GM20000 (cell line): ENCODE data around the gene THAP12.

Experiments
- DNase-seq: peaks from one replicate; pipeline ENCODE4 v3.0.0; 2012; ENCODE audit warnings: low spot score
- TF ChIP-seq, protein P1 (sequence below): IDR thresholded peaks from 2 replicates; pipeline ENCODE4 v1.5.1; 2012; ENCODE audit warnings: mild to moderate bottlenecking, control low read depth; ENCODE audit errors: extremely low read depth, missing control alignments

Gene THAP12, protein sequence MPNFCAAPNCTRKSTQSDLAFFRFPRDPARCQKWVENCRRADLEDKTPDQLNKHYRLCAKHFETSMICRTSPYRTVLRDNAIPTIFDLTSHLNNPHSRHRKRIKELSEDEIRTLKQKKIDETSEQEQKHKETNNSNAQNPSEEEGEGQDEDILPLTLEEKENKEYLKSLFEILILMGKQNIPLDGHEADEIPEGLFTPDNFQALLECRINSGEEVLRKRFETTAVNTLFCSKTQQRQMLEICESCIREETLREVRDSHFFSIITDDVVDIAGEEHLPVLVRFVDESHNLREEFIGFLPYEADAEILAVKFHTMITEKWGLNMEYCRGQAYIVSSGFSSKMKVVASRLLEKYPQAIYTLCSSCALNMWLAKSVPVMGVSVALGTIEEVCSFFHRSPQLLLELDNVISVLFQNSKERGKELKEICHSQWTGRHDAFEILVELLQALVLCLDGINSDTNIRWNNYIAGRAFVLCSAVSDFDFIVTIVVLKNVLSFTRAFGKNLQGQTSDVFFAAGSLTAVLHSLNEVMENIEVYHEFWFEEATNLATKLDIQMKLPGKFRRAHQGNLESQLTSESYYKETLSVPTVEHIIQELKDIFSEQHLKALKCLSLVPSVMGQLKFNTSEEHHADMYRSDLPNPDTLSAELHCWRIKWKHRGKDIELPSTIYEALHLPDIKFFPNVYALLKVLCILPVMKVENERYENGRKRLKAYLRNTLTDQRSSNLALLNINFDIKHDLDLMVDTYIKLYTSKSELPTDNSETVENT

DNA sequence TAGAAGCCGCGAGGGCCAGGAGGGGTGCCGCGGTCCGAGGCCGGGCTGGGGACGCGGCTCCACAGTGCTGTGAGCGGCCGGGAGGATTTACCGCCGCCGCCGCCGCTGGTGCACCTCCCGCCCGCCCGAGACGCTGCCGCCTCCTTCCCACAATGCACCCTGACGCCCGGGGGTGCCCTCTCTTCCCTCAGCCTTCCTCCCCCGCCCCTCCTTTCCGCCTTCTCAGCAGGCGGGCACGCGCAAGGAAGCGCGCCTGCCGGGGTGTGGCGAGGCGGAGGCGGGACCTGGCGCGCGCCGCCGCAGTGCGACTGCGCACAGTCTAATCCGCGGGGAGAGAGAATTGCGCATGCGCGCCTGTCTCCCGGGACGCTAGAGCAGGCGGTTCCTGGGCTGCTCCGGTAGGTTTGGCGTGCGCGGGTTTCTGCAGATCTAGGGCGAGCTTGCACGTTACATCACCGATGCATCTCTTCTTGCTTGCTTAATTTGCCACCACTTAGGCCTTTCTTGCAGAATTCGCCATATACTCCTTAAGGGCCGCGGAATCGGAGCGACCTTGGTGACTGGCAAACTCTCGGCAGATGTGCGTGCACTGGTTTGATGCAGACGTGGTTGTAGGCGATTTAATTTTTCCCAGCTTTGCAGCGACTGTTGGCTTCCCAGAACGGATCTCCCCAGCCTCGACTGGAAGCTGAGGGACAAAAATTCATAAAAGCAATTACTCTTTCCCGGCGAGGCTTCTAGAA lies at the start of gene THAP12, which contains the start of gene GVQW3:
Gene THAP12 (minus strand): TSS at position 156 of the 743 bp plus-strand sequence. CDS start 296 bp downstream, outside the sequence.
Gene GVQW3 (plus strand): TSS at position 347 of the 743 bp plus-strand sequence. CDS start 506 bp downstream, outside the sequence.
- TF ChIP-seq, protein P1, sequence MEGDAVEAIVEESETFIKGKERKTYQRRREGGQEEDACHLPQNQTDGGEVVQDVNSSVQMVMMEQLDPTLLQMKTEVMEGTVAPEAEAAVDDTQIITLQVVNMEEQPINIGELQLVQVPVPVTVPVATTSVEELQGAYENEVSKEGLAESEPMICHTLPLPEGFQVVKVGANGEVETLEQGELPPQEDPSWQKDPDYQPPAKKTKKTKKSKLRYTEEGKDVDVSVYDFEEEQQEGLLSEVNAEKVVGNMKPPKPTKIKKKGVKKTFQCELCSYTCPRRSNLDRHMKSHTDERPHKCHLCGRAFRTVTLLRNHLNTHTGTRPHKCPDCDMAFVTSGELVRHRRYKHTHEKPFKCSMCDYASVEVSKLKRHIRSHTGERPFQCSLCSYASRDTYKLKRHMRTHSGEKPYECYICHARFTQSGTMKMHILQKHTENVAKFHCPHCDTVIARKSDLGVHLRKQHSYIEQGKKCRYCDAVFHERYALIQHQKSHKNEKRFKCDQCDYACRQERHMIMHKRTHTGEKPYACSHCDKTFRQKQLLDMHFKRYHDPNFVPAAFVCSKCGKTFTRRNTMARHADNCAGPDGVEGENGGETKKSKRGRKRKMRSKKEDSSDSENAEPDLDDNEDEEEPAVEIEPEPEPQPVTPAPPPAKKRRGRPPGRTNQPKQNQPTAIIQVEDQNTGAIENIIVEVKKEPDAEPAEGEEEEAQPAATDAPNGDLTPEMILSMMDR: peak; percentile 35
- DNase-seq: peak; percentile 99

DNA sequence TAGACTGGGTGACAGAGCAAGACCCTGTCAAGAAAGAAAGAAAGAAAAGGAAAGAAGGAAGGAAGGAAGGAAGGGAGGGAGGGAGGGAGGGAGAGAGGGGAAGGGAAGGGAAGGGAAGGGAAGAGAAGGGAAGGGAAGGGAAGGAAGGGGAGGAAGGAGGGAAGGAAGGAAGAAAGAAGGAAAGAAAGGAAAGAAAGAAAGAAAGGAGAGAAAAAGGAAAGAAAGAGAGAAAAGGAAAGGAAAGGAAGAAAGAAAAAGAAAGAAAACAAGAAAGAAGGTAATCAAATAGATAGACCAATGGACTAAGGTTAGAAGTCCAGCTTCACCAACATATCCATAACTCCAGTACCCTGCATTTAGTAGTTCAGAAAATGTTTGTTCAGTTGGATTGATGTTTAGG lies 45.7 kb upstream of the THAP12 start:
- DNase-seq: no peak
- TF ChIP-seq, protein P1: no peak

DNA sequence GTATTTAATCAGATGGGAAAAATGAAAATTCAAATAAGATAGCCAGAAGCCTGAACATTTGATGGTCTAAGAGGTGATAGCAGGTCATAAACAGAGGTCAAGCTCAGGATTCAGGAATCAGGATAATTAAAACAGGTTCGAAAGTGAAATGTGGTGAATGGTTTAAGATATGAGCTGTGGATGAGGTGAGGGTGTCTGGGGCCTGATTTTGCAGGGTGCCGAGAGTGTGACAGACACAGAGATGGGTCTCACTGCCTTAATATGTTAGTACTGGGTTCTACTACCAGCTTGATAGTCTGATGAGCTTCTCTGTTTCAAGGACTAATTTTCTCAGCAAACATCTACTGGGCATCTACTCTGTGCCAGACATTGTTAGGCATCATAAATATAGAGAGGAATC lies 44.0 kb upstream of the THAP12 start:
- TF ChIP-seq, protein P1: no peak
- DNase-seq: no peak

DNA sequence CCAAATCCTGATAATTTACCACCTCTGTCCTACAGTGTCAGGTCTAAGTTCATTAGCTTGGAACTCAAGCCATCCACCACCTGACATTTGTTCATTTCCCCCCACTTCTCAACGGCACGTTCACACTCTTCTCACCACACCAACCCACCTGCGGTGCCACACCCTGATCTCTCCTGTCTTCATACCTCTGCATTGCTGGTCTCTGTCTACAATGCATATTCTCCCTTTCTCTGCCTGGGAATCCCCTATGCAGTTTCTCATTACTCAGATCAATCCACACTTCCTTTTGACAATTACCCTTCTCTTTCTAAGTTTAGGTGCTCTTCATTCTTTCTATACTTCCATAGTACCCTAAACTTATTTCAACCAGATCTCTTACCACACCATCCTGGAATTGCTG lies 43.4 kb upstream of the THAP12 start:
- DNase-seq: peak; percentile 55
- TF ChIP-seq, protein P1: no peak

DNA sequence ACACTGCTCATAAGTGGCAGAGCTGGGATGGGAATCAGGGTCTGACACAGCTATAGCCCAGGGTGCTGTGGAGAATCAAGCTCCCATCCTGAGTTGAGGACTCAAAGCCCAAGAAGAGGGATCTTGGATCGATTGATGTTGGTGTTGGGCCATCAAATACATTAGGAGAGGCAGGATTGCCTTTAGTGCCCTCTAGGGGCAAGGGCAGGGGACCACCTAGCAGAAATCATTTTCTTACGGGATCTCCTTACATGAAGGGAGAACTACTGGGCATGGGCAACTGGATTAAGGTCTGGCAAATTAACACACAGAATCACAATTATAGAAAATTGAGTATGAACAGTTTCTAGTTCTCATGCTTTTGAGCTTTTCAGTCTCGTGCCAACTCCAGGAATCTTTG lies 39.0 kb upstream of the THAP12 start:
- peak; percentile 21 for DNase-seq
- TF ChIP-seq, protein P1: peak; percentile 52

DNA sequence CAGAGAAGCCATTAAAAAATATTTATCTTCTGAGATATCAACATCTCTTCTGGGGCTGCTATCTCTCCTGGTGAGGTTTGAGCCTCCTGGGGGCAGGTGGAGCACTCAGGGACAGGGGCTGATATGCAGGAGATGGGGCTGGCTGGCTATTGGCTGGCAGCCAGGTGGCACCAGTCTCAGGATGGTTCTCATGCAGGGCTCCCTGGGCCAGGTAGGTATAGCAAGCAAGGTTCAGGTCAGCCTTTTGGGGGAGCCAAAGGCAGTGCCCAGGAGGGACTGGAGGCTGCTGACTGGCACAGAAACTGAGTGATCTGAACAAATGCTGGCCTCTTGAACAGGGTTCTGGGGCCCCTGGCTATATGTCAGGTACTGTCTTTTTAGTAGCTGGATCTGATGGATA lies 34.1 kb upstream of the THAP12 start:
- no peak for DNase-seq
- TF ChIP-seq, protein P1: no peak
